H1 (cell line): ENCODE results near the gene ERVV-1. TPM values are rescaled to one million over a fixed set of nuclear protein-coding genes. Genes with fewer than 3 reads are reported as not detected.

Experiments
- ASH2L ChIP-seq: fragments of 200-600, 300-600 bp; sonication (generic); IDR thresholded peaks from one replicate; pipeline ENCODE4 v1.7.1; 2017; ENCODE audit warnings: low read length
- JUND ChIP-seq: IDR thresholded peaks from 2 replicates; pipeline ENCODE4 v1.6.1; 2011; ENCODE audit warnings: mild to moderate bottlenecking, improper control_type of control experiment, low read length
- RAD21 ChIP-seq, 2 experiments: IDR thresholded peaks in 1 of 2; conservative IDR thresholded peaks in 1 of 2; 2 replicates each; pipeline ENCODE4 v1.6.1; 2011; ENCODE audit warnings: low read depth in 2 of 2, low read length in 2 of 2, improper control_type of control experiment in 1 of 2, inconsistent platforms in 1 of 2, mild to moderate bottlenecking in 1 of 2, moderate library complexity in 1 of 2
- RFX5 ChIP-seq: IDR thresholded peaks from 2 replicates; pipeline ENCODE4 v1.6.1; 2011; ENCODE audit warnings: low read depth, low read length, improper control_type of control experiment, borderline replicate concordance
- RXRA ChIP-seq: IDR thresholded peaks from 2 replicates; pipeline ENCODE4 v1.6.1; 2011; ENCODE audit warnings: low read depth, mild to moderate bottlenecking, low read length, moderate library complexity; ENCODE audit not compliant: insufficient read depth
- SAP30 ChIP-seq: fragments of 300-600 bp; sonication (generic); IDR thresholded peaks from 2 replicates; pipeline ENCODE4 v1.7.1; 2012; ENCODE audit warnings: low read length, moderate library complexity, mild to moderate bottlenecking, inconsistent platforms; ENCODE audit not compliant: insufficient read depth, insufficient replicate concordance
- SP2 ChIP-seq: IDR thresholded peaks from 2 replicates; pipeline ENCODE4 v1.6.1; 2012; ENCODE audit warnings: mild to moderate bottlenecking, low read length, inconsistent platforms
- SRF ChIP-seq: IDR thresholded peaks from 2 replicates; pipeline ENCODE4 v1.6.1; 2011; ENCODE audit warnings: mild to moderate bottlenecking, low read depth, low read length, moderate library complexity
- TAF1 ChIP-seq: IDR thresholded peaks from 2 replicates; pipeline ENCODE4 v1.6.1; 2011; ENCODE audit warnings: mild to moderate bottlenecking, low read depth, low read length
- YY1 ChIP-seq: IDR thresholded peaks from 2 replicates; pipeline ENCODE4 v1.6.1; 2011; ENCODE audit warnings: low read depth, mild to moderate bottlenecking, low read length
- polyA plus RNA-seq, 7 experiments: library from polyadenylated mRNA; depleted of rRNA in 3 of 7; stranded (reverse) in 5 of 7; unstranded in 2 of 7; fragments of >200 nt in 5 of 7; fragments of 200-250 nt in 2 of 7; gene quantifications; 1 replicate in 5 of 7; 2 replicates in 1 of 7; 4 replicates in 1 of 7; pipeline versions ENCODE4 v1.2.1 to v1.2.3, GENCODE V29; 2011 to 2013; ENCODE audit warnings: missing spikeins in 2 of 7, mixed read lengths in 2 of 7
- total RNA-seq: library from RNA; stranded (reverse); fragmentation: NEBNext Ultra II Directional; extraction: Animal tissue kit (Norgen Biotek cat#: 25700); gene quantifications from 2 replicates; pipeline ENCODE4 v1.2.1, GENCODE V29; 2021
- TF ChIP-seq, protein P1 (sequence below): fragments of 300-600 bp; sonication (generic); IDR thresholded peaks from 2 replicates; pipeline ENCODE4 v1.7.1; 2012; ENCODE audit warnings: low read length, moderate library complexity, mild to moderate bottlenecking, inconsistent platforms; ENCODE audit not compliant: insufficient replicate concordance

Gene ERVV-1
- total and polyA plus RNA-seq, 2 of the 8 experiments (the other 6 are each of a cell fraction or from before 2014, with no cell fraction given), result not detected

DNA sequence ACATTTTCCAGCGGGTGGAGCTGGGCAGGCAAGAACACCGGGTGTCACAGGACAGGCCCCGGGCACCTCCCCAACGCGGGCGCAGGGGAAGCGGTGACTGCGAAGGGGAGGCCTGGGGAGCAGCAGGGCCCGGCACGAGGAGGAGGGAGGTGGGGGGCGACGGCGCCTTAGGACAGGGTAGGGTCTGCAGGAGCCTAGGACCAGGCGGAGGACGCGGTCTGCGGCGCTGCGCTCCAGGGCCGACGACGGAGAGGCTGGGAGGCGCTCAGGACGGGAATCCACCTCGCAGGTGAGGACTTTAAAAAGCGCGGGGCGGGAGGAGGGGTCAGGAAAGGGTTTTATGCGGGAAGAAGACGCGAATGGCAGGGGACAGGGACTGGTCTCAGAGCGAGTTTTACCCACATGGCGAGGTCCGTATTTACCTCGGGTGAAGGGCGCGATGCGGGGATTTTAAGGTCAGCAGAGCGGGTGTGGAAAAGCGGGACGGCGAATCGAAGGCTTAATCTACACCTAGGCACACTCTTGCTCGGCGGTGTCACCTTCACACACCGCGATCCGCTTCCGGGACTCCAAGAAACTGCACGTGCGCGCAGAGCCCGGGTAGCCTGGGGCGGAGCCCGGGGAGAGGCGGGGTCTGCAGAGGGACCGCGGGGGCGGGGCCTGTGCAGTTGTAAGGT lies 44.3 kb downstream of the ERVV-1 start (continued):
- TF ChIP-seq RAD21 (IDR thresholded peaks at IDR 0.05 in 1 of 2, conservative IDR thresholded peaks at IDR 0.05 in 1 of 2; ENCODE audit: low read depth in 2 of 2, low read length in 2 of 2), result no peak
- TF ChIP-seq RXRA, result no peak
- TF ChIP-seq TAF1, result 0 out of 2 replicates have a peak, but pooled peaks have one; percentile 35
- TF ChIP-seq ASH2L, result peak; percentile 32
- TF ChIP-seq SAP30, result no peak
- no peak for TF ChIP-seq SRF
- no peak for TF ChIP-seq RFX5
- no peak for TF ChIP-seq YY1
- TF ChIP-seq SP2, result no peak
- TF ChIP-seq JUND, result no peak
- TF ChIP-seq, protein P1, sequence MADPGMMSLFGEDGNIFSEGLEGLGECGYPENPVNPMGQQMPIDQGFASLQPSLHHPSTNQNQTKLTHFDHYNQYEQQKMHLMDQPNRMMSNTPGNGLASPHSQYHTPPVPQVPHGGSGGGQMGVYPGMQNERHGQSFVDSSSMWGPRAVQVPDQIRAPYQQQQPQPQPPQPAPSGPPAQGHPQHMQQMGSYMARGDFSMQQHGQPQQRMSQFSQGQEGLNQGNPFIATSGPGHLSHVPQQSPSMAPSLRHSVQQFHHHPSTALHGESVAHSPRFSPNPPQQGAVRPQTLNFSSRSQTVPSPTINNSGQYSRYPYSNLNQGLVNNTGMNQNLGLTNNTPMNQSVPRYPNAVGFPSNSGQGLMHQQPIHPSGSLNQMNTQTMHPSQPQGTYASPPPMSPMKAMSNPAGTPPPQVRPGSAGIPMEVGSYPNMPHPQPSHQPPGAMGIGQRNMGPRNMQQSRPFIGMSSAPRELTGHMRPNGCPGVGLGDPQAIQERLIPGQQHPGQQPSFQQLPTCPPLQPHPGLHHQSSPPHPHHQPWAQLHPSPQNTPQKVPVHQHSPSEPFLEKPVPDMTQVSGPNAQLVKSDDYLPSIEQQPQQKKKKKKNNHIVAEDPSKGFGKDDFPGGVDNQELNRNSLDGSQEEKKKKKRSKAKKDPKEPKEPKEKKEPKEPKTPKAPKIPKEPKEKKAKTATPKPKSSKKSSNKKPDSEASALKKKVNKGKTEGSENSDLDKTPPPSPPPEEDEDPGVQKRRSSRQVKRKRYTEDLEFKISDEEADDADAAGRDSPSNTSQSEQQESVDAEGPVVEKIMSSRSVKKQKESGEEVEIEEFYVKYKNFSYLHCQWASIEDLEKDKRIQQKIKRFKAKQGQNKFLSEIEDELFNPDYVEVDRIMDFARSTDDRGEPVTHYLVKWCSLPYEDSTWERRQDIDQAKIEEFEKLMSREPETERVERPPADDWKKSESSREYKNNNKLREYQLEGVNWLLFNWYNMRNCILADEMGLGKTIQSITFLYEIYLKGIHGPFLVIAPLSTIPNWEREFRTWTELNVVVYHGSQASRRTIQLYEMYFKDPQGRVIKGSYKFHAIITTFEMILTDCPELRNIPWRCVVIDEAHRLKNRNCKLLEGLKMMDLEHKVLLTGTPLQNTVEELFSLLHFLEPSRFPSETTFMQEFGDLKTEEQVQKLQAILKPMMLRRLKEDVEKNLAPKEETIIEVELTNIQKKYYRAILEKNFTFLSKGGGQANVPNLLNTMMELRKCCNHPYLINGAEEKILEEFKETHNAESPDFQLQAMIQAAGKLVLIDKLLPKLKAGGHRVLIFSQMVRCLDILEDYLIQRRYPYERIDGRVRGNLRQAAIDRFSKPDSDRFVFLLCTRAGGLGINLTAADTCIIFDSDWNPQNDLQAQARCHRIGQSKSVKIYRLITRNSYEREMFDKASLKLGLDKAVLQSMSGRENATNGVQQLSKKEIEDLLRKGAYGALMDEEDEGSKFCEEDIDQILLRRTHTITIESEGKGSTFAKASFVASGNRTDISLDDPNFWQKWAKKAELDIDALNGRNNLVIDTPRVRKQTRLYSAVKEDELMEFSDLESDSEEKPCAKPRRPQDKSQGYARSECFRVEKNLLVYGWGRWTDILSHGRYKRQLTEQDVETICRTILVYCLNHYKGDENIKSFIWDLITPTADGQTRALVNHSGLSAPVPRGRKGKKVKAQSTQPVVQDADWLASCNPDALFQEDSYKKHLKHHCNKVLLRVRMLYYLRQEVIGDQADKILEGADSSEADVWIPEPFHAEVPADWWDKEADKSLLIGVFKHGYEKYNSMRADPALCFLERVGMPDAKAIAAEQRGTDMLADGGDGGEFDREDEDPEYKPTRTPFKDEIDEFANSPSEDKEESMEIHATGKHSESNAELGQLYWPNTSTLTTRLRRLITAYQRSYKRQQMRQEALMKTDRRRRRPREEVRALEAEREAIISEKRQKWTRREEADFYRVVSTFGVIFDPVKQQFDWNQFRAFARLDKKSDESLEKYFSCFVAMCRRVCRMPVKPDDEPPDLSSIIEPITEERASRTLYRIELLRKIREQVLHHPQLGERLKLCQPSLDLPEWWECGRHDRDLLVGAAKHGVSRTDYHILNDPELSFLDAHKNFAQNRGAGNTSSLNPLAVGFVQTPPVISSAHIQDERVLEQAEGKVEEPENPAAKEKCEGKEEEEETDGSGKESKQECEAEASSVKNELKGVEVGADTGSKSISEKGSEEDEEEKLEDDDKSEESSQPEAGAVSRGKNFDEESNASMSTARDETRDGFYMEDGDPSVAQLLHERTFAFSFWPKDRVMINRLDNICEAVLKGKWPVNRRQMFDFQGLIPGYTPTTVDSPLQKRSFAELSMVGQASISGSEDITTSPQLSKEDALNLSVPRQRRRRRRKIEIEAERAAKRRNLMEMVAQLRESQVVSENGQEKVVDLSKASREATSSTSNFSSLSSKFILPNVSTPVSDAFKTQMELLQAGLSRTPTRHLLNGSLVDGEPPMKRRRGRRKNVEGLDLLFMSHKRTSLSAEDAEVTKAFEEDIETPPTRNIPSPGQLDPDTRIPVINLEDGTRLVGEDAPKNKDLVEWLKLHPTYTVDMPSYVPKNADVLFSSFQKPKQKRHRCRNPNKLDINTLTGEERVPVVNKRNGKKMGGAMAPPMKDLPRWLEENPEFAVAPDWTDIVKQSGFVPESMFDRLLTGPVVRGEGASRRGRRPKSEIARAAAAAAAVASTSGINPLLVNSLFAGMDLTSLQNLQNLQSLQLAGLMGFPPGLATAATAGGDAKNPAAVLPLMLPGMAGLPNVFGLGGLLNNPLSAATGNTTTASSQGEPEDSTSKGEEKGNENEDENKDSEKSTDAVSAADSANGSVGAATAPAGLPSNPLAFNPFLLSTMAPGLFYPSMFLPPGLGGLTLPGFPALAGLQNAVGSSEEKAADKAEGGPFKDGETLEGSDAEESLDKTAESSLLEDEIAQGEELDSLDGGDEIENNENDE, result no peak
